Transverse colon (tissue), 4 donors: ENCODE data around the gene EIF3B. TPM values are rescaled to one million over a fixed set of nuclear protein-coding genes. Genes with fewer than 3 reads are reported as not detected.

Experiments
- DNase-seq: peaks from one replicate; pipeline ENCODE4 v3.0.0-alpha.2; 2019
- H3K27ac ChIP-seq, 4 donors: fragments of 200-600 bp; sonication (generic); 2 replicates each; pipeline ENCODE4 v1.5.1; 2016 to 2018; ENCODE audit warnings: inconsistent platforms in 4 of 4
- H3K27me3 ChIP-seq: fragments of 200-600 bp; sonication (generic); 2 replicates; pipeline ENCODE4 v1.5.1; 2017; ENCODE audit warnings: inconsistent platforms
- H3K36me3 ChIP-seq, 4 donors: fragments of 200-600 bp; sonication (generic); 2 replicates each; pipeline ENCODE4 v1.5.1; 2017 to 2019; ENCODE audit warnings: inconsistent platforms in 4 of 4
- H3K4me1 ChIP-seq, 4 donors: fragments of 200-600 bp; sonication (generic); 2 replicates each; pipeline ENCODE4 v1.5.1; 2017 to 2020; ENCODE audit warnings: inconsistent platforms in 4 of 4
- H3K4me3 ChIP-seq, 4 donors: fragments of 200-600 bp; sonication (generic); 1 replicate in 1 of 4; 2 replicates in 3 of 4; pipeline versions ENCODE4 v1.5.1 to v1.6.1; 2017 to 2019; ENCODE audit warnings: inconsistent platforms in 4 of 4
- H3K9me3 ChIP-seq, 2 donors: fragments of 200-600 bp; sonication (generic); 2 replicates each; pipeline ENCODE4 v1.5.1; 2017 to 2019; ENCODE audit warnings: inconsistent platforms in 2 of 2
- CTCF ChIP-seq, 5 experiments: fragments of 200-600 bp in 3 of 5; fragments of 450-650 bp in 2 of 5; sonication (generic) in 3 of 5; IDR thresholded peaks; 1 replicate in 2 of 5; 2 replicates in 3 of 5; pipeline ENCODE4 v1.5.1; 2016 to 2017; ENCODE audit warnings: antibody characterized with exemption in 5 of 5, inconsistent platforms in 3 of 5, mild to moderate bottlenecking in 2 of 5, moderate library complexity in 1 of 5
- EP300 ChIP-seq: sonication (generic); formaldehyde crosslinking; IDR thresholded peaks from one replicate; pipeline ENCODE4 v1.6.1; 2017; ENCODE audit warnings: antibody characterized with exemption, low read depth
- POLR2A ChIP-seq: fragments of 450-650 bp; IDR thresholded peaks from one replicate; pipeline ENCODE4 v1.6.1; 2016; ENCODE audit warnings: antibody characterized with exemption, mild to moderate bottlenecking, moderate library complexity
- POLR2AphosphoS5 ChIP-seq, 3 donors: sonication (generic); formaldehyde crosslinking; IDR thresholded peaks; one replicate each; pipeline ENCODE4 v1.6.1; 2016; ENCODE audit warnings: antibody characterized with exemption in 3 of 3
- WGBS, 2 donors: methylation state at CpG; one replicate each; pipeline ENCODE4 v1.1.5; 2018; ENCODE audit warnings: low coverage in 1 of 2; 5-methylcytosine and 5-hydroxymethylcytosine counted together
- in situ Hi-C, 4 donors: fragments of 200-750 bp; cut with MboI; loops; one replicate each; pipeline versions ENCODE4 v1.15.0 to v1.15.1; 2017; ENCODE audit warnings: low sequenced_read_pairs in 3 of 4, low pct_ligation_motif_present in 1 of 4, low pct_unique_long_range_greater_than_20kb in 1 of 4
- intact Hi-C: fragments of 100-400 bp; cut with DNase I; formaldehyde crosslinking; loops from one replicate; pipeline ENCODE4 v1.15.1; 2023; ENCODE audit warnings: low total_unique reads
- total RNA-seq, 4 donors: library from RNA; depleted of rRNA; stranded (reverse); fragments of >200 nt; gene quantifications; one replicate each; pipeline ENCODE4 v1.1.0, GENCODE V29; 2016

EIF3B gene
- total RNA-seq, 4 donors from 2014 or later: 75.4 to 201 (median 90.6) TPM

GRCh38 chr7:2371329-2371728, 16.7 kb downstream of the EIF3B start:
- Histone ChIP-seq H3K36me3 (peaks cover 0 to 92% (median 47%) of the 10 kb centered on the region in 4 donors), H3K4me3 (no peak overlapping the region), H3K9me3 (no peaks in the 10 kb centered on the region), H3K27me3 (no peaks in the 10 kb centered on the region), H3K27ac (no peak overlapping the region), H3K4me1 (no peaks in the 10 kb centered on the region)
- no peak for TF ChIP-seq POLR2AphosphoS5 (IDR thresholded peaks at IDR 0.05)
- TF ChIP-seq EP300: no peak
- TF ChIP-seq POLR2A: no peak
- no peak for TF ChIP-seq CTCF (IDR thresholded peaks at IDR 0.05)
- 91% methylated on average over 8 of the region's 8 CpGs; no CpG with 5 or more reads in 1 of the 2 donors for WGBS, 2 donors
- in situ Hi-C loops: loop anchor here in 2 of 4 donors (25.0 kb wide), 1 partner anchor 134 kb away; the partner anchor contains the start of genes MAD1L1 (in 2 of the 2), MRM2 (in 2 of the 2) and NUDT1 (in 2 of the 2)
- DNase-seq: no peak
- intact Hi-C loops: no loop called here

- in situ Hi-C loops: loop anchor here in 2 of 4 donors (25.0 kb wide), 1 partner anchor 135 kb away; the partner anchor contains the start of genes MAD1L1 (in 2 of the 2), MRM2 (in 2 of the 2) and NUDT1 (in 2 of the 2)
Measured at GRCh38 chr7:2372724-2373123, 18.1 kb downstream of the EIF3B start.

GRCh38 chr7:2373124-2373556, 18.5 kb downstream of the EIF3B start:
- no peaks in the 10 kb centered on the region for H3K9me3 ChIP-seq
- WGBS, 2 donors: 96% methylated on average over 13 of the region's 14 CpGs; no CpG with 5 or more reads in 1 of the 2 donors
- H3K4me3 ChIP-seq: no peak overlapping the region
- no peak overlapping the region for H3K27ac ChIP-seq
- no peak for DNase-seq
- intact Hi-C loops (no loop called here), in situ Hi-C loops (loop anchor here in 2 of 4 donors (25.0 kb wide), 1 partner anchor 136 kb away; the partner anchor contains the start of genes MAD1L1 (in 2 of the 2), MRM2 (in 2 of the 2) and NUDT1 (in 2 of the 2))
- TF ChIP-seq EP300 (no peak), CTCF (IDR thresholded peaks at IDR 0.05) (no peak), POLR2A (no peak), POLR2AphosphoS5 (IDR thresholded peaks at IDR 0.05) (no peak)
- peaks cover 0 to 84% (median 41%) of the 10 kb centered on the region in 4 donors for H3K36me3 ChIP-seq
- H3K4me1 ChIP-seq: no peaks in the 10 kb centered on the region
- no peaks in the 10 kb centered on the region for H3K27me3 ChIP-seq

More at GRCh38 chr7:2372724-2373123, 18.1 kb downstream of the EIF3B start:
- TF ChIP-seq CTCF (IDR thresholded peaks at IDR 0.05): no peak
- peaks cover 0 to 87% (median 43%) of the 10 kb centered on the region in 4 donors for H3K36me3 ChIP-seq
- H3K27me3 ChIP-seq: no peaks in the 10 kb centered on the region
- no peak overlapping the region for H3K27ac ChIP-seq
- DNase-seq: no peak
- no peaks in the 10 kb centered on the region for H3K4me1 ChIP-seq
- H3K4me3 ChIP-seq: no peak overlapping the region
- no peaks in the 10 kb centered on the region for H3K9me3 ChIP-seq
- intact Hi-C loops: no loop called here
- WGBS, 2 donors: 96% methylated on average over 14 of the region's 14 CpGs; no CpG with 5 or more reads in 1 of the 2 donors

GRCh38 chr7:2373646-2374045, 19.0 kb downstream of the EIF3B start:
- TF ChIP-seq CTCF (IDR thresholded peaks at IDR 0.05): no peak
- no peak for TF ChIP-seq EP300
- no peak for TF ChIP-seq POLR2AphosphoS5 (IDR thresholded peaks at IDR 0.05)
- TF ChIP-seq POLR2A: no peak
- in situ Hi-C loops (loop anchor here in 2 of 4 donors (25.0 kb wide), 1 partner anchor 136 kb away; the partner anchor contains the start of genes MAD1L1 (in 2 of the 2), MRM2 (in 2 of the 2) and NUDT1 (in 2 of the 2)), intact Hi-C loops (no loop called here)
- peaks cover 0 to 79% (median 39%) of the 10 kb centered on the region in 4 donors for H3K36me3 ChIP-seq
- WGBS, 2 donors: 91% methylated on average over 7 of the region's 7 CpGs; no CpG with 5 or more reads in 1 of the 2 donors
- no peaks in the 10 kb centered on the region for H3K9me3 ChIP-seq
- no peaks in the 10 kb centered on the region for H3K4me1 ChIP-seq
- DNase-seq: no peak
- no peaks in the 10 kb centered on the region for H3K27me3 ChIP-seq
- no peak overlapping the region for H3K27ac ChIP-seq
- no peak overlapping the region for H3K4me3 ChIP-seq
